Neural cell (in vitro differentiated cells): ENCODE results near the gene CLEC20A. TPM values are rescaled to one million over a fixed set of nuclear protein-coding genes. Genes with fewer than 3 reads are reported as not detected.

Experiments used
- H2AFZ ChIP-seq: fragments of 200-600, 300-800 bp; sonication (generic), shearing (Covaris generic); 2 replicates; pipeline ENCODE4 v1.6.0; 2014; ENCODE audit warnings: low read depth, mild to moderate bottlenecking, antibody characterized with exemption, low read length, moderate library complexity
- H3F3A ChIP-seq: fragments of 200-600 bp; shearing (Covaris generic); 2 replicates; pipeline ENCODE4 v1.6.1; 2016; ENCODE audit warnings: mild to moderate bottlenecking, moderate library complexity, mixed read lengths, antibody characterized with exemption, low read length; ENCODE audit not compliant: insufficient read depth, poor library complexity, severe bottlenecking
- H3K27ac ChIP-seq: fragments of 200-600, 300-800 bp; sonication (generic), shearing (Covaris generic); 2 replicates; pipeline ENCODE4 v1.5.1; 2014; ENCODE audit warnings: mild to moderate bottlenecking, low read length, moderate library complexity
- H3K27me3 ChIP-seq: fragments of 300-800, 200-600 bp; sonication (generic), shearing (Covaris generic); 2 replicates; pipeline ENCODE4 v1.6.0; 2014; ENCODE audit warnings: mild to moderate bottlenecking, low read depth, low read length, moderate library complexity; ENCODE audit not compliant: insufficient read depth
- H3K36me3 ChIP-seq: fragments of 300-800, 200-600 bp; sonication (generic), shearing (Covaris generic); 2 replicates; pipeline ENCODE4 v1.5.1; 2014; ENCODE audit warnings: mild to moderate bottlenecking, antibody characterized with exemption, low read length, moderate library complexity; ENCODE audit not compliant: insufficient read depth
- H3K4me2 ChIP-seq: fragments of 300-800, 200-600 bp; sonication (generic), shearing (Covaris generic); 2 replicates; pipeline ENCODE4 v1.6.0; 2014; ENCODE audit warnings: mild to moderate bottlenecking, low read length
- H3K4me3 ChIP-seq: fragments of 300-800, 200-600 bp; sonication (generic), shearing (Covaris generic); 2 replicates; pipeline ENCODE4 v1.5.1; 2014; ENCODE audit warnings: mild to moderate bottlenecking, low read length, moderate library complexity
- H3K79me2 ChIP-seq: fragments of 200-600 bp; shearing (Covaris generic); replicated peaks from 2 replicates; pipeline ENCODE4 v1.6.0; 2014; ENCODE audit warnings: mild to moderate bottlenecking, low read length, moderate library complexity; ENCODE audit not compliant: insufficient read depth
- H3K9ac ChIP-seq: fragments of 300-800, 200-600 bp; sonication (generic), shearing (Covaris generic); 2 replicates; pipeline ENCODE4 v1.6.1; 2016; ENCODE audit warnings: mild to moderate bottlenecking, low read length, mixed read lengths
- H3K9me2 ChIP-seq: fragments of 200-600 bp; shearing (Covaris generic); 2 replicates; pipeline ENCODE4 v1.6.1; 2016; ENCODE audit warnings: mild to moderate bottlenecking, low read length, mixed read lengths; ENCODE audit not compliant: insufficient read depth
- H3K9me3 ChIP-seq: fragments of 200-600, 300-800 bp; sonication (generic), shearing (Covaris generic); 2 replicates; pipeline ENCODE4 v1.6.1; 2016; ENCODE audit warnings: mild to moderate bottlenecking, mixed run types, low read length, moderate library complexity, mixed read lengths
- H4K20me1 ChIP-seq: fragments of 200-600 bp; shearing (Covaris generic); 2 replicates; pipeline ENCODE4 v1.6.1; 2016; ENCODE audit warnings: mild to moderate bottlenecking, mixed run types; ENCODE audit not compliant: insufficient read depth
- EP300 ChIP-seq: fragments of 450-650 bp; conservative IDR thresholded peaks from 2 replicates; pipeline ENCODE4 v1.6.1; 2014; ENCODE audit warnings: antibody characterized with exemption, mild to moderate bottlenecking, moderate library complexity; ENCODE audit not compliant: poor library complexity, severe bottlenecking
- EZH2 ChIP-seq: fragments of 200-600, 300-800 bp; shearing (Covaris generic), sonication (generic); IDR thresholded peaks from 2 replicates; pipeline ENCODE4 v1.6.1; 2014; ENCODE audit warnings: antibody characterized with exemption, low read length, borderline replicate concordance, mild to moderate bottlenecking; ENCODE audit not compliant: insufficient read depth, poor library complexity, severe bottlenecking
- MXI1 ChIP-seq: fragments of 450-650 bp; conservative IDR thresholded peaks from 2 replicates; pipeline ENCODE4 v1.6.1; 2014; ENCODE audit warnings: antibody characterized with exemption, mild to moderate bottlenecking; ENCODE audit not compliant: poor library complexity, severe bottlenecking
- POLR2AphosphoS5 ChIP-seq: IDR thresholded peaks from 2 replicates; pipeline ENCODE4 v1.6.1; 2012
- RAD21 ChIP-seq: fragments of 450-650 bp; conservative IDR thresholded peaks from 2 replicates; pipeline ENCODE4 v1.6.1; 2014; ENCODE audit warnings: antibody characterized with exemption, mild to moderate bottlenecking, moderate library complexity
- SMC3 ChIP-seq: fragments of 450-650 bp; conservative IDR thresholded peaks from 2 replicates; pipeline ENCODE4 v1.6.1; 2014; ENCODE audit warnings: antibody characterized with exemption, mild to moderate bottlenecking, moderate library complexity; ENCODE audit not compliant: poor library complexity
- TAF1 ChIP-seq: IDR thresholded peaks from 2 replicates; pipeline ENCODE4 v1.6.1; 2012; ENCODE audit warnings: low read depth
- polyA plus RNA-seq: library from polyadenylated mRNA; depleted of rRNA; stranded (reverse); fragments of >200 nt; gene quantifications from 2 replicates; pipeline ENCODE4 v1.2.3, GENCODE V29; 2014
- TF ChIP-seq, protein P1 (sequence below): IDR thresholded peaks from 2 replicates; pipeline ENCODE4 v1.6.1; 2012; ENCODE audit warnings: borderline replicate concordance
- TF ChIP-seq, protein P2 (sequence below): fragments of 450-650 bp; IDR thresholded peaks from 2 replicates; pipeline ENCODE4 v1.5.1; 2014; ENCODE audit warnings: antibody characterized with exemption, mild to moderate bottlenecking, moderate library complexity; ENCODE audit not compliant: poor library complexity, severe bottlenecking

Gene CLEC20A
- polyA plus RNA-seq, 1 donor from 2014 or later = 0.78 TPM

DNA sequence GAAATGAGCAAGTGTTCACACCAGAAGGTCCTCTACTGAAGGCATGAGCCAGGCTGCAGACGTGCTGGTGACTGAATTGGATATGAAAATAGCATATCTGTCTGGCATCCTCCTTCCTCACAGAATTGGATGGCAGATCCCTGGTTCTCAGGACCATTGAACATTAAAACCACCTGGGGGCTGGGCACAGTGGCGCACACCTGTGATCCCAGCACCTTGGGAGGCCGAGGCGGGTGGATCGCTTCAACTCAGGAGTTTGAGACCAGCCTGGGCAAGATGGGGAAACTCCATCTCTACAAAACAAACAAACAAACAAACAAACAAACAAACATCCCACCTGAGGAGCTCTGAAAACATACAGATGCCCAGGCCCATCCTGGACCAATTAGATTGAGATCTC, 39.6 kb upstream of the CLEC20A start:
- no peak for TF ChIP-seq EZH2
- H4K20me1 ChIP-seq = no peaks in the 10 kb centered on the region
- no peaks in the 10 kb centered on the region for H3K79me2 ChIP-seq
- no peaks in the 10 kb centered on the region for H3K36me3 ChIP-seq
- no peaks in the 10 kb centered on the region for H3K27me3 ChIP-seq
- no peak overlapping the region for H3K4me2 ChIP-seq
- no peak overlapping the region for H3K9ac ChIP-seq
- H3K9me2 ChIP-seq = no peaks in the 10 kb centered on the region
- no peak overlapping the region for H3K4me3 ChIP-seq
- H2AFZ ChIP-seq = no peak overlapping the region
- no peaks in the 10 kb centered on the region for H3K9me3 ChIP-seq
- no peaks in the 10 kb centered on the region for H3F3A ChIP-seq
- H3K27ac ChIP-seq = no peak overlapping the region

DNA sequence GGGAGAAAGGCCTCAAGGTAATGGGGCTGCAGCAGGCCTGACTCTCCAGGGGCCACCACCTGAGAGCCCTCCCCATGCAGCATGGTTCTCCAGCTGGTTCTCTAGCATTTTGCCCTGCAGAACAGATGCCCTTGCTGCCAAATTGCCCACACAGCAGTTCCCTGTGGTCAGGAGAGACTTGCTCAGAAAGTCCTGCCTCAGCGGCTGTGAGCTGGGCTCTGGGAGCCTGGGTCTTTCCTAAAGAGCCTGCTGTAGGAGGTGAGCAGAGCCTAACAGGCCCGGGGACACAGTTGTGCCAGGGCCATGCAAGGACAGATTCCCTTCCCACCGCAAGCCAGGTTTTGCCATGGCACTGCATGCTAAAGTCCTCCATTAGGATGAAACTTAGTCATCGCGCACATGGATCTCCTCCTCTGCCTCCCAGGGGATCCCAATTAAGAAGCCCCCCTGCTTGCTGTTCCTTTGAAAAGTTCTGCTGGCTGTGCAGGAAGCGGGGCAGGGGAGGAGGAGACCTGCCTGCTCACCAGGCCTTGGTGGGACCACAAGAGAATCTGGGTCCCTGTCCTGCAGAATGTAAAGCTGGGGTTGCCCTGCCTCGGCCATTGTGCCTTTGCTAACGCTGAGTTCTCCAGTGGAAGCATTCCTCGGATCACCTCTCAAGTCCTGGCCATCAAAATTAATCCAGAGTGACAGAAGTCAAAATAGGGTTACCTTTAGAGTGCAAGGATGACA, 37.5 kb upstream of the CLEC20A start:
- no peak for TF ChIP-seq TAF1
- TF ChIP-seq EZH2 = no peak
- TF ChIP-seq RAD21 = no peak
- TF ChIP-seq EP300 = no peak
- H3F3A ChIP-seq = no peaks in the 10 kb centered on the region
- H3K36me3 ChIP-seq = no peaks in the 10 kb centered on the region
- no peaks in the 10 kb centered on the region for H4K20me1 ChIP-seq
- no peaks in the 10 kb centered on the region for H3K9me2 ChIP-seq
- no peak overlapping the region for H3K9ac ChIP-seq
- no peak overlapping the region for H2AFZ ChIP-seq
- H3K4me2 ChIP-seq = no peak overlapping the region
- no peaks in the 10 kb centered on the region for H3K9me3 ChIP-seq
- H3K27ac ChIP-seq = no peak overlapping the region
- no peaks in the 10 kb centered on the region for H3K27me3 ChIP-seq
- H3K4me3 ChIP-seq = no peak overlapping the region
- H3K79me2 ChIP-seq = no peaks in the 10 kb centered on the region

DNA sequence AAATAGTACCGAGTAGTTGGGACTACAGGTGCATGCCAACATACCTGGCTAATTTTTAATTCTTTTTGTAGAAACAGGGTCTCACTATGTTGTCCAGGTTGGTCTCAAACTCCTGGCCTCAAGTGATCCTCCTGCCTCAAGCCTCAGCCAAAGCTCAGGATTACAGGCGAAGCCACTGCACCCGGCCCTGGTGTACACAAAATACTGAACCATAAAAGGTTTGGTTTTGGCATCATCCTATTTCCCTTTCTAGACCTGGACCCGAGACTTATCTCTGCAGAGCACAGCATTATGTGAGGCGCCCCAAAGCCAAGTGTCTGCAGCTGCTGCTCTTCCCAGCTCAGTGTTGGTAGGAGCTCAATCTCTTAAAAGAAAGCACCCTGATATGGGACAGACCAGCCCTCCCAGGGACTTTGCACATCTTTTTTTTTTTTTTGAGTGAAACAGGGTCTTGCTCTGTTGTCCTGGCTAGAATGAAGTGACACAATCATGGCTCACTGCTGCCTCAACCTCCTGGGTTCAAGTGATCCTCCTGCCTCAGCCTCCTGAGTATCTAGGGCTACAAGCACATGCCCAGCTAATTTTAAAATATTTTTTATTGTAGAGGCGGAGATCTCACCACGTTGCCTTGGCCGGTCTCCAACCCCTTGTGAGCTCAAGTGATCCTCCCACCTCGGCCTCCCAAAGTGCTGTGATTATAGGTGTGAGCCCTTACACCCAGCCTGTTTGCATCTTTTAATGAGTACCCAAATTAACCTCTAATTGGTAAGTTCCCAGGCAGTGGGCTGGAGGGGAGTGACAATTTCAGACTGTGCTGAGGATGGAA, 36.6 kb upstream of the CLEC20A start:
- Histone ChIP-seq H3K9me3 (no peaks in the 10 kb centered on the region), H3K27ac (no peak overlapping the region), H3K9me2 (no peaks in the 10 kb centered on the region), H4K20me1 (no peaks in the 10 kb centered on the region), H3F3A (no peaks in the 10 kb centered on the region), H2AFZ (no peak overlapping the region), H3K79me2 (no peaks in the 10 kb centered on the region), H3K36me3 (no peaks in the 10 kb centered on the region), H3K9ac (no peak overlapping the region), H3K27me3 (no peaks in the 10 kb centered on the region), H3K4me3 (no peak overlapping the region), H3K4me2 (no peak overlapping the region)
- no peak for TF ChIP-seq EZH2
- TF ChIP-seq MXI1 = no peak
- TF ChIP-seq TAF1 = no peak
- TF ChIP-seq, protein P1, sequence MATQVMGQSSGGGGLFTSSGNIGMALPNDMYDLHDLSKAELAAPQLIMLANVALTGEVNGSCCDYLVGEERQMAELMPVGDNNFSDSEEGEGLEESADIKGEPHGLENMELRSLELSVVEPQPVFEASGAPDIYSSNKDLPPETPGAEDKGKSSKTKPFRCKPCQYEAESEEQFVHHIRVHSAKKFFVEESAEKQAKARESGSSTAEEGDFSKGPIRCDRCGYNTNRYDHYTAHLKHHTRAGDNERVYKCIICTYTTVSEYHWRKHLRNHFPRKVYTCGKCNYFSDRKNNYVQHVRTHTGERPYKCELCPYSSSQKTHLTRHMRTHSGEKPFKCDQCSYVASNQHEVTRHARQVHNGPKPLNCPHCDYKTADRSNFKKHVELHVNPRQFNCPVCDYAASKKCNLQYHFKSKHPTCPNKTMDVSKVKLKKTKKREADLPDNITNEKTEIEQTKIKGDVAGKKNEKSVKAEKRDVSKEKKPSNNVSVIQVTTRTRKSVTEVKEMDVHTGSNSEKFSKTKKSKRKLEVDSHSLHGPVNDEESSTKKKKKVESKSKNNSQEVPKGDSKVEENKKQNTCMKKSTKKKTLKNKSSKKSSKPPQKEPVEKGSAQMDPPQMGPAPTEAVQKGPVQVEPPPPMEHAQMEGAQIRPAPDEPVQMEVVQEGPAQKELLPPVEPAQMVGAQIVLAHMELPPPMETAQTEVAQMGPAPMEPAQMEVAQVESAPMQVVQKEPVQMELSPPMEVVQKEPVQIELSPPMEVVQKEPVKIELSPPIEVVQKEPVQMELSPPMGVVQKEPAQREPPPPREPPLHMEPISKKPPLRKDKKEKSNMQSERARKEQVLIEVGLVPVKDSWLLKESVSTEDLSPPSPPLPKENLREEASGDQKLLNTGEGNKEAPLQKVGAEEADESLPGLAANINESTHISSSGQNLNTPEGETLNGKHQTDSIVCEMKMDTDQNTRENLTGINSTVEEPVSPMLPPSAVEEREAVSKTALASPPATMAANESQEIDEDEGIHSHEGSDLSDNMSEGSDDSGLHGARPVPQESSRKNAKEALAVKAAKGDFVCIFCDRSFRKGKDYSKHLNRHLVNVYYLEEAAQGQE = no peak
- no peak for TF ChIP-seq RAD21
- no peak for TF ChIP-seq SMC3
- no peak for TF ChIP-seq POLR2AphosphoS5
- no peak for TF ChIP-seq EP300
- TF ChIP-seq, protein P2, sequence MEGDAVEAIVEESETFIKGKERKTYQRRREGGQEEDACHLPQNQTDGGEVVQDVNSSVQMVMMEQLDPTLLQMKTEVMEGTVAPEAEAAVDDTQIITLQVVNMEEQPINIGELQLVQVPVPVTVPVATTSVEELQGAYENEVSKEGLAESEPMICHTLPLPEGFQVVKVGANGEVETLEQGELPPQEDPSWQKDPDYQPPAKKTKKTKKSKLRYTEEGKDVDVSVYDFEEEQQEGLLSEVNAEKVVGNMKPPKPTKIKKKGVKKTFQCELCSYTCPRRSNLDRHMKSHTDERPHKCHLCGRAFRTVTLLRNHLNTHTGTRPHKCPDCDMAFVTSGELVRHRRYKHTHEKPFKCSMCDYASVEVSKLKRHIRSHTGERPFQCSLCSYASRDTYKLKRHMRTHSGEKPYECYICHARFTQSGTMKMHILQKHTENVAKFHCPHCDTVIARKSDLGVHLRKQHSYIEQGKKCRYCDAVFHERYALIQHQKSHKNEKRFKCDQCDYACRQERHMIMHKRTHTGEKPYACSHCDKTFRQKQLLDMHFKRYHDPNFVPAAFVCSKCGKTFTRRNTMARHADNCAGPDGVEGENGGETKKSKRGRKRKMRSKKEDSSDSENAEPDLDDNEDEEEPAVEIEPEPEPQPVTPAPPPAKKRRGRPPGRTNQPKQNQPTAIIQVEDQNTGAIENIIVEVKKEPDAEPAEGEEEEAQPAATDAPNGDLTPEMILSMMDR = no peak
